Upper lobe of left lung (tissue), 4 donors: Measurements from ENCODE around the gene PDIA6.

Source experiments
- EP300 ChIP-seq, 4 donors: sonication (generic); formaldehyde crosslinking; IDR thresholded peaks; one replicate each; pipeline ENCODE4 v1.5.1; 2017; ENCODE audit warnings: antibody characterized with exemption in 4 of 4, control low read depth in 2 of 4
- POLR2AphosphoS5 ChIP-seq, 2 donors: sonication (generic); formaldehyde crosslinking; IDR thresholded peaks; one replicate each; pipeline ENCODE4 v1.5.1; 2017; ENCODE audit warnings: antibody characterized with exemption in 2 of 2
- TF ChIP-seq, protein P1 (sequence below), 6 experiments: fragments of 450-650 bp in 4 of 6; fragments of 200-600 bp in 2 of 6; sonication (generic) in 2 of 6; IDR thresholded peaks; one replicate each; pipeline ENCODE4 v1.5.1; 2016 to 2019; ENCODE audit warnings: antibody characterized with exemption in 6 of 6

DNA sequence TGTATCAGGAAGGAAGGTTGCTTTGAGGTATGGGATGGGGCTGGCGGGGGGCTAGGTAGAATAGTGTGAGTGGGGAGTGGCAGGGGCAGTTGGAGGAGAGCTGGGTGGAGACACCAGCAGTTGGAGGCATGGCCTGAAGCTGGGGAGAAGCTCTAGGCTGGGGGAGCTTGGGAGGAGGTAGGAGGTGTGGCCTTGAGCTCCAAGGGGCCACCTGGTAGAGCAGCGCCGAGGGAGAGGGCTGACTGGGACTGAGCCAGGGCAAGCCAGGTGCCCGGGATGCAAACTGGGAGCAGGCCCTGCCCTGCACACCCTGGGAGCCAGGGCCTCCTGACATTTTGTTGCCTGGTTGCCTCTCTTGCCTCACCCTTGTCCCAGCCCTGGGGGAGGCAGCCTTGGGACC is 33.1 kb upstream of the PDIA6 start:
- TF ChIP-seq POLR2AphosphoS5 (IDR thresholded peaks at IDR 0.05), result no peak
- TF ChIP-seq, protein P1, sequence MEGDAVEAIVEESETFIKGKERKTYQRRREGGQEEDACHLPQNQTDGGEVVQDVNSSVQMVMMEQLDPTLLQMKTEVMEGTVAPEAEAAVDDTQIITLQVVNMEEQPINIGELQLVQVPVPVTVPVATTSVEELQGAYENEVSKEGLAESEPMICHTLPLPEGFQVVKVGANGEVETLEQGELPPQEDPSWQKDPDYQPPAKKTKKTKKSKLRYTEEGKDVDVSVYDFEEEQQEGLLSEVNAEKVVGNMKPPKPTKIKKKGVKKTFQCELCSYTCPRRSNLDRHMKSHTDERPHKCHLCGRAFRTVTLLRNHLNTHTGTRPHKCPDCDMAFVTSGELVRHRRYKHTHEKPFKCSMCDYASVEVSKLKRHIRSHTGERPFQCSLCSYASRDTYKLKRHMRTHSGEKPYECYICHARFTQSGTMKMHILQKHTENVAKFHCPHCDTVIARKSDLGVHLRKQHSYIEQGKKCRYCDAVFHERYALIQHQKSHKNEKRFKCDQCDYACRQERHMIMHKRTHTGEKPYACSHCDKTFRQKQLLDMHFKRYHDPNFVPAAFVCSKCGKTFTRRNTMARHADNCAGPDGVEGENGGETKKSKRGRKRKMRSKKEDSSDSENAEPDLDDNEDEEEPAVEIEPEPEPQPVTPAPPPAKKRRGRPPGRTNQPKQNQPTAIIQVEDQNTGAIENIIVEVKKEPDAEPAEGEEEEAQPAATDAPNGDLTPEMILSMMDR (IDR thresholded peaks at IDR 0.05), result no peak
- no peak for TF ChIP-seq EP300 (IDR thresholded peaks at IDR 0.05)
